Activated naive CD4-positive, alpha-beta T cell treated with anti-CD3 and anti-CD28 coated beads for 36 hours (primary cell): ENCODE data around the gene VPS41. TPM values are rescaled to one million over a fixed set of nuclear protein-coding genes. Genes with fewer than 3 reads are reported as not detected.

ENCODE experiments used
- CTCF ChIA-PET: fragments of 350-600 bp; sonication (Branson Sonifier 250); formaldehyde crosslinking; loops from one replicate; lab custom pipeline; 2021; ENCODE audit warnings: antibody characterized with exemption; lab: Charles Lee
- DNase-seq: peaks from one replicate; pipeline ENCODE4 v3.0.0-alpha.2; 2020
- H3K27ac Mint-ChIP-seq: one replicate; pipeline ENCODE4 v1.8.0; 2021; ENCODE audit warnings: mild to moderate bottlenecking, mixed read lengths
- H3K27me3 Mint-ChIP-seq: one replicate; pipeline ENCODE4 v1.8.0; 2021; ENCODE audit warnings: low read depth, mixed read lengths
- H3K36me3 Mint-ChIP-seq: one replicate; pipeline ENCODE4 v1.8.0; 2021; ENCODE audit warnings: low read depth, mixed read lengths
- H3K4me1 Mint-ChIP-seq: one replicate; pipeline ENCODE4 v1.8.0; 2021; ENCODE audit warnings: low read depth, mixed read lengths
- H3K4me3 Mint-ChIP-seq: one replicate; pipeline ENCODE4 v1.8.0; 2021; ENCODE audit warnings: mild to moderate bottlenecking, moderate library complexity, mixed read lengths
- H3K9me3 Mint-ChIP-seq: one replicate; pipeline ENCODE4 v1.8.0; 2021; ENCODE audit warnings: mixed read lengths
- intact Hi-C: fragments of 100-400 bp; cut with micrococcal nuclease; formaldehyde crosslinking; loops from one replicate; pipeline ENCODE4 v1.15.1; 2023
- total RNA-seq, 2 experiments: library from RNA; stranded (reverse); gene quantifications; one replicate each; pipeline ENCODE4 v1.2.3, GENCODE V29; 2021

VPS41 gene
- total RNA-seq, 2 experiments from 2014 or later, result 51.1 to 57.8 TPM

DNA sequence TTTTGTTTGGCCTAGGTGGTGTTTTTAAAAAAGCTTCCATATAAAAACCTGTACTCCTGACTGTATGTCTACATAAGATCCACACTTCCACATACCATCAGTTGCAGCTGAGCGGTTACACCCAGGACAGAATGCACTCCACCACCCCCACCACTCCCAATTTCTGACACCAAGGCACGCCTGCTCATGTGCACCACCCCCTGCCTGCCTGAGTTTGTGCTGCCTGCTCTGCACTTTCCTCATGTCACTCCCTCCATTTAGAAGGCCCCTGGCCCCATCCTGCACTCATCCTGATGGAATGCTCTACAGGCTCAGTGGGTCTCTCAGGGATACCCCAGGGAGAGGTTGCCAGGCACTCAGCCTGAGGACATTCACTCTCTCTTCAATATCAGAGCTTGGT, 6.5 kb downstream of the VPS41 start:
- CTCF ChIA-PET, result no interaction called here
- no peaks in the 10 kb centered on the region for H3K27me3 Mint-ChIP-seq
- no peak for DNase-seq
- H3K27ac Mint-ChIP-seq, result no peak overlapping the region
- peaks cover 20% of the 10 kb centered on the region for H3K36me3 Mint-ChIP-seq
- H3K4me3 Mint-ChIP-seq, result no peak overlapping the region
- intact Hi-C loops, result no loop called here
- H3K9me3 Mint-ChIP-seq, result no peaks in the 10 kb centered on the region
- H3K4me1 Mint-ChIP-seq, result peaks cover 53% of the 10 kb centered on the region

DNA sequence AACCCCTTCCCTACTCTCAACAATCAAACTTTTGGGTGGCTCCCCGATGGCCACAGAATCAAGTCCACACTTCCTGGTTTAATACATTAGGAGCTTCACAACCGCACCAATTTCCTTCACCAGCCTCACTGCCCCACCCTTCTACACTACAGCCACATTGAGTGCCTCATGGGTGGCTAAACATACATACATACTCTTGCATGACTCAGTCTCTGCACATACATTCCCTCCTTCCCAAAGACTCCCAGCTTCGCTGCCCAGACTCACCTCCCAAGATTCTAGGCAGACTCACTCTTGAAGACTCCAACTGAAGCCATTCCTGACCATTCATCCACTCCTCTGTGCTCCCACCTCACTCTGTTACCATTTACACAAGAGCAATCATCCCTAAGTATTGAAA, 15.9 kb downstream of the VPS41 start:
- H3K9me3 Mint-ChIP-seq, result peaks cover 16% of the 10 kb centered on the region
- no peak for DNase-seq
- H3K4me3 Mint-ChIP-seq, result no peak overlapping the region
- peaks cover 51% of the 10 kb centered on the region for H3K36me3 Mint-ChIP-seq
- intact Hi-C loops, result no loop called here
- H3K4me1 Mint-ChIP-seq, result peaks cover 5% of the 10 kb centered on the region
- H3K27me3 Mint-ChIP-seq, result no peaks in the 10 kb centered on the region
- CTCF ChIA-PET, result interaction anchor here (0.9 kb wide), 1 partner anchor 17 kb away, joined by 4 read pairs; no protein-coding TSS in a partner anchor
- H3K27ac Mint-ChIP-seq, result no peak overlapping the region

DNA sequence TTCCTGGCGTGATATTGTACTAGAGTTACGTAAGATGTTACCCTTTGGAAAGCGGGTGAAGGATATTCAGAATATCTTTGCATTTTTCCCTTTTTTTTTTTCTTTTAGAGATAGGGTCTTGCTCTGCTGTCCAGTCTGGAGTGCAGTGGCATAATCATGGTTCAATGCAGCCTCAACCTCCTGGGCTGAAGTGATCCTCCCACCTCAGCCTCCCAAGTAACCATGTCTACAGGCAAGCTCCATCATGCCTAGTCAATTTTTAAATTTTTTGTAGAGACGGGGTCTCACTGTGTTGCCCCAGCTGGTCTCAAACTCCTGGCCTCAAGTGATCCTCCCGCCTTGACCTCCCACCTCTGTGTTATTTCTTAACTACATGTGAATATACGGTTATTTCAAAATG, 18.4 kb downstream of the VPS41 start:
- intact Hi-C loops, result no loop called here

DNA sequence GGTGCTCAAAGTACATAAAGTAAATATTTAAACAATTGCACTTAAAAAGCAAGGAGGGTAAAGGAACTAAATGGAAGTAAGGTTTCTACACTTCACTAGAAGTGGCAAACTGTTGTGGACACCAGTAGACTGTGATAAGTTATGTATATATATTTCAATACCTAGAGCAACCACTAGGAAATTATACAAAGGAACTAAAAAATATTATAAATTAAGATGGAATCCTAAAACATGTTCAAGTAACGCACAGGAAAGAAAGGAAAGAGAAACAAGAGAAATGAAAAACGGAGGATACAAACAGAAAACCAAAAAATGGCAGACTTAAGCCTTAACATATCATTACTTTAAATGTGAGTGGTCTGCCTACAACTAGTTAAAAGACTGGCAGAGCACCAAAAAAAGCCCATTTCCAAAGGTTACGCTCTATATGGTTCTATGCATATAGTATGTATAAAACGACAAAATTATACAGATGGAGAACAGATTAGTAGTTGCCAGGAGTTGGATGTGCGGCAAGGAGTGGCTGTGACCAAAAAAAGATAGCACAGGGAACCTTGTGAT, 19.0 kb downstream of the VPS41 start:
- CTCF ChIA-PET, result no interaction called here
- Mint-ChIP-seq H3K4me1 (peaks cover 8% of the 10 kb centered on the region), H3K36me3 (peaks cover 56% of the 10 kb centered on the region), H3K27ac (no peak overlapping the region), H3K4me3 (no peak overlapping the region), H3K27me3 (no peaks in the 10 kb centered on the region), H3K9me3 (peaks cover 25% of the 10 kb centered on the region)
- intact Hi-C loops, result no loop called here
- DNase-seq, result no peak

More for the DNA sequence above, 18.4 kb downstream of the VPS41 start:
- peaks cover 55% of the 10 kb centered on the region for H3K36me3 Mint-ChIP-seq
- DNase-seq, result no peak
- no peak overlapping the region for H3K27ac Mint-ChIP-seq
- H3K9me3 Mint-ChIP-seq, result peaks cover 25% of the 10 kb centered on the region
- no peaks in the 10 kb centered on the region for H3K27me3 Mint-ChIP-seq
- no peak overlapping the region for H3K4me3 Mint-ChIP-seq
- H3K4me1 Mint-ChIP-seq, result peaks cover 7% of the 10 kb centered on the region
- CTCF ChIA-PET, result interaction anchor here (0.6 kb wide), 1 partner anchor 989 kb away, joined by 3 read pairs; no protein-coding TSS in a partner anchor

DNA sequence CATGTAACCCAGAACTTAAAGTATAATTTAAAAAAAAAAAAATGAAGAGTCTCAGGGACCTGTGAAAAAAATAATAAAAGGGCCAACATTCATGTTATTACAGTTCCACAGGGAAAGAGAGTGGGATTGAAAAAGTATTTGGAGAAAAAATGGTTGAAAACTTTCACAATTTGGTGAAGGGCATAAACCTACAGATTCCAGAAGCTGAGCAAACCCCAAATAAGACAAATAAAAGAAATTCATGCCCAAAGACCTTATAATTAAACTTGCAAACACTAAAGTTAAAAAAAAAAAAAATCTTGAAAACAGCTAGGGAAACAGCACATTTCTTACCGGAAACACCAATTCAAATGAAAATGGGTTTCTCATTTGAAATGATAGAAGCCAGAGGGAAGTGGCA, 19.9 kb downstream of the VPS41 start:
- Mint-ChIP-seq H3K4me3 (no peak overlapping the region), H3K27me3 (no peaks in the 10 kb centered on the region), H3K27ac (no peak overlapping the region), H3K9me3 (peaks cover 25% of the 10 kb centered on the region), H3K36me3 (peaks cover 51% of the 10 kb centered on the region), H3K4me1 (peaks cover 14% of the 10 kb centered on the region)
- CTCF ChIA-PET, result interaction anchor here (0.7 kb wide), 1 partner anchor 1697 kb away, joined by 3 read pairs; no protein-coding TSS in a partner anchor
- no peak for DNase-seq
- intact Hi-C loops, result no loop called here

DNA sequence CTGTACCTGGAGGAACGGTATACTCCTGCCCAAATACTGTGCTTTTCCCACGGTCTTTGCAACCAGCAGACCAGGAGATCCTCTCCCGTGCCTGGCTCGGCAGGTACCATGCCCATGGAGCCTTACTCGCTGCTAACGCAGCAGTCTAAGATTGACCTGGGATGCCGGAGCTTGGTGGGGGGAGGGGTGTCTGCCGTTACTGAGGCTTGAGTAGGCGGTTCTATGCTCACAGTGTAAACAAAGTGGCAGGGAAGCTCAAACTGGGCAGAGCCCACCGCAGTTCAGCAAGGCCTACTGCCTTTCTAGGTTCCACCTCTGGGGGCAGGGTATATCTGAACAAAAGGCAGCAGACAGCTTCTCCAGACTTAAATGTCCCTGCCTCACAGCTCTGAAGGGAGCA, 22.7 kb downstream of the VPS41 start:
- Mint-ChIP-seq H3K9me3 (peaks cover 25% of the 10 kb centered on the region), H3K4me3 (no peak overlapping the region), H3K36me3 (peaks cover 48% of the 10 kb centered on the region), H3K27me3 (no peaks in the 10 kb centered on the region), H3K4me1 (peaks cover 30% of the 10 kb centered on the region), H3K27ac (no peak overlapping the region)
- intact Hi-C loops, result no loop called here
- DNase-seq, result no peak
- CTCF ChIA-PET, result no interaction called here

DNA sequence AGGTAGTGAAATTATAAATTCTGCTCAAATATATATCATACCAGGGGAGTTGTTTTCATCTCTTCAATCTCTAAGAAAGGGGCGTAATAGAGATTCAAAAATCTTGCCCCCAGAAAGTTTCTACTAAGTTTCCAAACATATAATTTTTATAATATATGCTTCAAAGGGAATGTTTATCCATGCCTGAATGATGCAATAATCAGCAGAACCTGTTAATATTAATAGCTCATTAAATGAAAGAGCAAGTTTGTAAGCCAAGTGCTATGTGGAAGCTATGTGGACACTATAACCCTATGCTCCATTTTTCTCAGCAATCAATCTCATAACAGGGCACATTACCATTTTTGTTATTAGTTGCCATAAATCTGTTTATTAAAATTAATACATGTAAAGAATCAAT, 25.3 kb downstream of the VPS41 start:
- Mint-ChIP-seq H3K9me3 (peaks cover 16% of the 10 kb centered on the region), H3K4me1 (peaks cover 46% of the 10 kb centered on the region), H3K27me3 (no peaks in the 10 kb centered on the region), H3K4me3 (no peak overlapping the region), H3K36me3 (peaks cover 38% of the 10 kb centered on the region), H3K27ac (no peak overlapping the region)
- intact Hi-C loops, result no loop called here
- no peak for DNase-seq
- CTCF ChIA-PET, result interaction anchor here (1.1 kb wide), 1 partner anchor 14 kb away, joined by 3 read pairs; no protein-coding TSS in a partner anchor

DNA sequence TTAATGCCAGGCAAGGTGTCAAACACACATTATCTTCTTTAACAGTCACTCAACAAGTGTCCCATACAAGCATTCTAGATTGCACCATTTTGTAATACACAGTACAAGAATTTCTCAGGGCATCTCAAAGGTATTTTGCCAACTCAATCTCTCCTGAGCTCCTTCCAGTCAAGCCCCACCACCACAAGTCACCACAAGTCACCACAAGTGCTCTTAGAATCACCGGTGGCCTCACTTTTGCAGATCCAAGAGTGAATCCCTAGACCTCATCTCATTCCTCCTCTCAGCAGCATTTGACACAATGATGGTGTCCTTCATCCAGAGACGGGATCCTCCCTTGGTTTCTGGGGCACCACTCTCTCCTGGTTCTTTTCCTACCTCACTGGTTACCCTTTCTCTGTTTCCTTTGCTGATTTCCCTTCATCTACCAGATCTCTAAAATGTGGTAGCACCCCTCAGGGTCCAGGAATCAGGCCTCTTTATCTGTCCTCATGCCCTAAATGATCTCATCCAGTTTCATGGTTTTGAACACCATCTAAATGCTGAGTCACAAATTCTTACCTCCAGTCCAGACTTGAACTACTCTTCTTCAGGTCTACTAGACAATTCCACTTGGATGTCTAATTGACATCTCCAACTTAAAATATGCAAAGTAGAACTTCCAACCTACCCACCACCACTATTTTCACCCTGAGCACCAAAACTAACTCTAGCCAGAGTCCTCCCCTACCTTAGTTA, 26.9 kb downstream of the VPS41 start:
- no peaks in the 10 kb centered on the region for H3K27me3 Mint-ChIP-seq
- no peak overlapping the region for H3K27ac Mint-ChIP-seq
- H3K9me3 Mint-ChIP-seq, result peaks cover 4% of the 10 kb centered on the region
- peaks cover 24% of the 10 kb centered on the region for H3K36me3 Mint-ChIP-seq
- CTCF ChIA-PET, result no interaction called here
- no peak for DNase-seq
- peaks cover 49% of the 10 kb centered on the region for H3K4me1 Mint-ChIP-seq
- intact Hi-C loops, result no loop called here
- no peak overlapping the region for H3K4me3 Mint-ChIP-seq

DNA sequence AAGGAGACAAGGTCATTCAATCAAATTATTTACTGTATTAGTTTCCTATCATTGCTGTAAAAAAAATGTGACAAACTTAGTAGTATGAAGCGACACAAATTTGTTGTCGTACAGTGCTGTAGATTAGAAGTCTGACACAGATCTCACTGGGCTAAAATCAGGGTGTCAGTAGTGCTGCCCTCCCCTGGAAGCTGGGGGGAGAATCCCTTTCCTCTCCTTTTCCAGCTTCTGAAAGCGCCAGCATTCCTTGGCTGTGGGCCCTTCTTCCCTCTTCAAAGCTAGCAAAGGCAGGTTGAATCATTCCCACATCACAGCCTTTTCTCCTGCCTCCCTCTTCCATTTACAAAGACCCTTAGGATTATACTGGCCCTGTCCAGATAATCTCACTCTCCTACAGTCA, 28.0 kb downstream of the VPS41 start:
- Mint-ChIP-seq H3K4me1 (peaks cover 50% of the 10 kb centered on the region), H3K36me3 (peaks cover 17% of the 10 kb centered on the region), H3K9me3 (no peaks in the 10 kb centered on the region), H3K27me3 (no peaks in the 10 kb centered on the region), H3K27ac (no peak overlapping the region), H3K4me3 (no peak overlapping the region)
- no peak for DNase-seq
- CTCF ChIA-PET, result no interaction called here
- intact Hi-C loops, result no loop called here

DNA sequence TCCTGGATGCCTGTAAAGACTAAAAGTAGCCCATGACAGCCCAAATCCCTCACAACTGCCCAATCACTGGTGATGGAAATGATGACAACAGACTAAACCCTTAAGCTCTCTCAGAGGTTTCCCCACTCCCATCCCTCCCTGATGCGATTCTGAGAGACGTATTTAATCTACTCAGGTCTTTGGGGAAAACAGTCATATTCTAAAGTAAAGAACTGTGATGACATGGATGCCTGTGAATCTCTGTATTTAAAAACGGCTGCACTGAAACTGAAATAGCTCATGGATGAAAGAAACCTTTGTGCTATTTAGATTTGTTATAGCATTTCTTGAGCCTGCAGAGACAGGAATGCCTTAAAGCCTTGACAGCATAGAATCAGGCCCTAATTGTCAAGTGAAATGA, 28.5 kb downstream of the VPS41 start:
- intact Hi-C loops, result no loop called here
- H3K27ac Mint-ChIP-seq, result no peak overlapping the region
- H3K4me3 Mint-ChIP-seq, result no peak overlapping the region
- H3K9me3 Mint-ChIP-seq, result no peaks in the 10 kb centered on the region
- no peaks in the 10 kb centered on the region for H3K27me3 Mint-ChIP-seq
- peaks cover 50% of the 10 kb centered on the region for H3K4me1 Mint-ChIP-seq
- CTCF ChIA-PET, result no interaction called here
- DNase-seq, result no peak
- H3K36me3 Mint-ChIP-seq, result peaks cover 14% of the 10 kb centered on the region

DNA sequence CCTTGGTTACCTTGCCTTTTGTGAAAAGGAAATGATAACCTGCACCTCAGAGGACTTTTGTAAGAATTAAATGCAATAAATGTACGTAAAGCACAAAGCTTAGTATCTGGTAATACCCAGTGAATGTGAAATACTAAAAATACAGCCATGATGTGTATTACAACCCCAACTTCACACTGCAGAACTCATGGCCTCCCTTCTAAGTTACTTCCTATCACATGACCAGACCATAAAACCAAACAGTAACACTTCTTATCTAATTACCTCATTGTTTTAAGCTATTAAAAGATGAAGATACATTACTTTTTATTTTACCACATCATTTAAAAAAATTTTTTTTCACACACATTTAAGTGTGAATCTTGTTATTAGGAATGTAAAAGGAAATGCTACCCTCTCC, 29.0 kb downstream of the VPS41 start:
- CTCF ChIA-PET, result no interaction called here
- DNase-seq, result no peak
- Mint-ChIP-seq H3K4me3 (no peak overlapping the region), H3K27ac (no peak overlapping the region), H3K36me3 (peaks cover 12% of the 10 kb centered on the region), H3K4me1 (peaks cover 48% of the 10 kb centered on the region), H3K27me3 (no peaks in the 10 kb centered on the region), H3K9me3 (no peaks in the 10 kb centered on the region)
- intact Hi-C loops, result no loop called here

DNA sequence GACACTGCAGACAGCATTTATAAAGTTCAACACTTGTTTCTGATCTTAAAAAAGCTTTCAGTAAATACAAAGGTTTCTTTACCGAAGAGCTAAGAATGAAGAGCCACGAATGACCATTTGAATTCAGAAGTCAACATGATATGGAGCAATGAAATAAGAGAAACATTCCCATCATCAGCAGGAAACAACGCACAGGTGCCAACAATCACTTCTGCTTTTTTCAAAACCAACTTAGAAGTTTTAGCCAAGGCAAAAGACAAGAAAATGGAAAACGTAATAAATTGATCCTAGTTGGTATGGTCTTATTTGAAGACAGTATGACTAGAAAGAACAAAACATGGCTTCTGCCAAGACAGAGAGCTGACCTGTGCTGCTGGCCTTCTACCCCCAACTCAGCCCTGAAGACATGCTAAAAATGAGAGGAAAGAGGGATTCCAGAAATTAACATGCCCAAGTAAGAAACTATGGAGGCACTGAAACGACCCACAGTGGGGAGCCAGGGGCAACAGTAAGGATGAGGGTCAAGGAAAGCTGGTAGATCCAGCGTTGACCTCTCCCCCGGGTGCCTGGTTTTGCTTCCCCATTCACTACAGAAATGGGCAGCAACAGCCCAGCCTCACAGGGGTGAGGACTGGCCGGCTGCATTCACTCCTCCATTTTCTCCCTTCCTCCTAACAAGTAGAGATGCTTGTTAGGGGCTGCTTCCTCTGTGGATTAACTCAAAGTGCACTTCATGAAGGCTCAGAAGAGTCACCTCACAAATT, 30.1 kb downstream of the VPS41 start:
- no peaks in the 10 kb centered on the region for H3K9me3 Mint-ChIP-seq
- no peak overlapping the region for H3K4me3 Mint-ChIP-seq
- intact Hi-C loops, result no loop called here
- peaks cover 12% of the 10 kb centered on the region for H3K36me3 Mint-ChIP-seq
- H3K27ac Mint-ChIP-seq, result no peak overlapping the region
- CTCF ChIA-PET, result interaction anchor here (0.6 kb wide), 1 partner anchor 1448 kb away, joined by 3 read pairs; no protein-coding TSS in a partner anchor
- no peaks in the 10 kb centered on the region for H3K27me3 Mint-ChIP-seq
- peaks cover 42% of the 10 kb centered on the region for H3K4me1 Mint-ChIP-seq
- DNase-seq, result no peak
